ENCODE results near the gene PEX6.
A peak's percentile ranks its signal among the peaks of the same experiment; 100 is the strongest.

PEX6 gene

DNA sequence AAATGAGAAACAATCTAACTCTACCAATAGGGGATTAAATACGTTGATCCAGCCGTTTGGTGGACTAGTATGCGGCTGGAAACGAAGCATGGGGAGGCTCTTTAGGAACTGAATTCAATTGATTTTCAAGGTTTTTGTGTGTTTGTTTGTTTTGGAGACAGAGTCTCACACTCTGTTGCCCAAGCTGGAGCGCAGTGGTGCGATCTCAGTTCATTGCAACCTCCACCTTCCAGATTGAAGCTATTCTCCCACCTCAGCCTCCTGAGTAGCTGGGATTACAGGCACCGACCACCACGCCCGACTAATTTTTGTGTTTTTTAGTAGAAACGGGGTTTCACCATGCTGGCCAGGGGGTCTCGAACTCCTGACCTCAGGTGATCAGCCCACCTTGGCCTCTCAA lies 42.6 kb downstream of the PEX6 start:
- DNase-seq (ENCODE audit: extremely low read depth in 1 of 2, low read depth in 1 of 2), result no peak

DNA sequence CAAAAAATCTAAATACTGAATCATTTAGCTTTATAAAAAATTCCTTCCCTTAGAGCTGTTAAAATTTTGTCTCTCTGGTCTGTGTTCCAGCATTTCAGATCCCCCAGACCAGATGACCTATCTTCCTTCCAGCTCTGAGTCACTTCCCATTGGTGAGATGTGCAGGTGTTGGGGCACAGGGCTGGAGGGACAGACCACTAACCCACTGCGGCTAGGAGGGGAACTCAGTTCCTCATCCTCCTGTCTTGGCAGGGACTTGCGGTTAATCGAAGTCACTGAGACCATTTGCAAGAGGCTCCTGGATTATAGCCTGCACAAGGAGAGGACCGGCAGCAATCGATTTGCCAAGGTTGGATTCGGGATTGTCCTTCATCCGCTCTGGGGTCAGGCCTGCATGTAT lies 43.7 kb downstream of the PEX6 start:
- DNase-seq (ENCODE audit: extremely low read depth in 1 of 2, low read depth in 1 of 2), result no peak

DNA sequence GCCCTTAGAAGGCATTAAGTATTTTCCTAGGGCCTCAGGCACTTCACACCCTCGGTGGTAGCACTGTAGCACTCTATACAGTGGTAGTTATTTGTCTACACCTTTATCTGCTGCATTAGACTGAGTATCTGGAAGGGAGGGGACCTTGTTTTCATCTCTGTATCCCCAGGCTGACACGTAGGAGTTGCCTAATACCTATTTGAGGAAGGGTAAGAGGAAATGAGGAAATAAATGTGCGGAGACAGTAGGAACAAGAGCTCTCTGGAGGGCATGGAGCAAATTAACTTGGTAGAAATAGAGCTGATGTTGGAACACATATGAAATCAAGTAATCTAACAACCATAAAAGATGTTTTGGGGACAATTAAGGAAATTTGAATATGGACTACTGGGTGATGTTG lies 45.8 kb downstream of the PEX6 start:
- DNase-seq (ENCODE audit: extremely low read depth in 1 of 2, low read depth in 1 of 2), result no peak

DNA sequence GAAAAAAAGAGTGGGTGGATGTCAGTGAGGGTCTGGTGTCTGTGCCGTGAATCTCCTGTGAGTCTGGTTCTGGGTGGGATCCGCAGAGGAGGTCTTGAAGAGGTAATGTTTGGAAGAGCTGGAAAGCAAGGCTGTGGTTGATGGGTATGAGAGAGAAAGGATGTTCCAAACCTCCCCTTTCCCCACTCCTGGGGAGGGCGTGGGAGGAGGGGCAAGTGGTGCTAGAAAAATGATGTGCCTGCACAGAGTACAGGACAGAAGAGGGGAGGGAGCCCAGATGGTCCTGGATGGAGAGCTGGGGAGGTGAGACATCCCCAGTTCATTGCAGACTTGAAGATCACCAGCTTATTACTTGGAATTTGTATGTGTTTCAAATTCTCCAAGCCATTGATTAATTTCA lies 46.6 kb downstream of the PEX6 start:
- DNase-seq (ENCODE audit: extremely low read depth in 1 of 2, low read depth in 1 of 2), result no peak

- peak; percentile 44 to 71 for DNase-seq (ENCODE audit: extremely low read depth in 1 of 2, low read depth in 1 of 2)
These were observed 49.1 kb downstream of the PEX6 start for GRCh38 chr6:42929821-42930360.

GRCh38 chr6:42928986-42929820 lies 49.8 kb downstream of the PEX6 start, which contains the start of gene CNPY3:
CNPY3 (plus strand) TSS chr6:42929480; CDS start chr6:42929571, 91 bp downstream.
- peak; percentile 90 to 95 for DNase-seq (ENCODE audit: extremely low read depth in 1 of 2, low read depth in 1 of 2)

DNA sequence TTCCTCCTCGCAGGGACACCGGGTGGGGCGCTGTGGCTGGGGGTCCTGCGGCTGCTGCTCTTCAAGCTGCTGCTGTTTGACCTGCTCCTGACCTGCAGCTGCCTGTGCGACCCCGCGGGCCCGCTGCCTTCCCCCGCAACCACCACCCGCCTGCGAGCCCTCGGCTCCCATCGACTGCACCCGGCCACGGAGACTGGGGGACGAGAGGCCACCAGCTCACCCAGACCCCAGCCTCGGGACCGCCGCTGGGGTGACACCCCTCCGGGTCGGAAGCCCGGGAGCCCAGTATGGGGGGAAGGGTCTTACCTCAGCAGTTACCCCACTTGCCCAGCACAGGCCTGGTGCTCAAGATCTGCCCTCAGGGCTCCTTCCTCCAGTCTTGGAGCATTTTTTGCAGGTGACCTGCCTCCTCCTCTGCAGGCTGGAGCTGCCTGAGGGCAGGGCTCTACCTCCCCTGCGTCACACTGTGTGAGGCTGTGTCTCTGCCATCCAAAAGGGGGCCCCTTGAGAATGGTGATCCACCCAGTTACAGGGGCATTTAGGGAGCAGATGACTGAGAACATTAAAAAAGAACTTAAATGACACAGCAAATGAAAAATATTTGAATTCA lies 53.6 kb downstream of the PEX6 start:
- DNase-seq (ENCODE audit: extremely low read depth in 1 of 2, low read depth in 1 of 2), result no peak

- no peak for DNase-seq (ENCODE audit: extremely low read depth in 1 of 2, low read depth in 1 of 2)
These were observed 55.3 kb downstream of the PEX6 start for GRCh38 chr6:42923666-42924065.

GRCh38 chr6:42921801-42922200 lies 57.2 kb downstream of the PEX6 start:
- no peak for DNase-seq (ENCODE audit: extremely low read depth in 1 of 2, low read depth in 1 of 2)

DNA sequence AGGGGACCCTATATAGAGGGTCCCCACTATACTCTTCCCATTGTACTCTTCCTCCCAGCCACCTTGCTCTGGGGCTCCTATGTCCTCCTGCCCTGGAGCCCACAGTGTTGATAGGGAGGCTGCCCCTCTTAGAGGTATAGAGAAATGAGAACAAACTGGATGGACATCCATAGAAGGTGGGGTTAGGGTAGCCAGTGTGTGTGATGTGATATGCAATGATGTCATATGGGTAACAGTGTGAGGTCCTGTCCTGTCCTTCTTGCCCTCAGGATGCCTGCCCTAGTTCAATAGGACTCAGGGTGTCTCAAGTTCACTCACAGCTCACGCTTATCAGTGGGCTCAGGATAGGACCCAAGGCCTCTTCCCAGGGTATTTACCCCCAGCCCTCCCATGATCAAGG lies 62.7 kb downstream of the PEX6 start:
- DNase-seq (ENCODE audit: extremely low read depth in 1 of 2, low read depth in 1 of 2), result no peak

GRCh38 chr6:42915732-42916131 lies 63.2 kb downstream of the PEX6 start, which contains the start of gene PTCRA:
PTCRA (plus strand) TSS chr6:42916053; CDS start chr6:42916070, 17 bp downstream.
- DNase-seq (ENCODE audit: extremely low read depth in 1 of 2, low read depth in 1 of 2), result no peak

DNA sequence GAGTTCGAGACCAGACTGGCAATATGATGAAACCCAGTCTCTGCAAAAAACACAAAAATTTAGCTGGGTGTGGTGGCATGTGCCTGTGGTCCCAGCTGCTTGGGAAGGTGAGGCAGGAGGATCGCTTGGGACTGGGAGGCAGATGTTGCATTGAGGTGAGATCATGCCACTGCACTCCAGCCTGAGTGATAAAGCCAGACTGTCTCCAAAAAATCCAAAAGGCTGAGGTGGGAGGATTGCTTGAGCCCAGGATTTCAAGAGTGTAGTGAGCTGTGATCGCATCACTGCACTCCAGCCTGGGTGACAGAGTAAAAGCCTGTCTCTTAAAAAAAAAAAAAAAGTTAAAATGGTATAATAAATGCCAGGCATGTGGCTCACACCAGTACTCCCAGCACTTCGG lies 64.4 kb downstream of the PEX6 start:
- no peak for DNase-seq (ENCODE audit: extremely low read depth in 1 of 2, low read depth in 1 of 2)

All from stimulated activated CD8-positive, alpha-beta memory T cell treated with anti-CD3 and anti-CD28 coated beads, Interleukin-7, amount 100 ng/mL, for 48 hours (primary cell).